GM21825 (cell line): Measurements from ENCODE around the gene HCRTR2.
"Not testable (repeated sequence)": the region's sequence is repeated elsewhere in the genome, so short reads cannot be mapped to it uniquely, and the experiment has no call there.

ENCODE experiments used
- ATAC-seq: cut with Tn5 transposase; IDR thresholded peaks from one replicate; pipeline ENCODE4 v1.9.1; 2021; ENCODE audit warnings: mild to moderate bottlenecking, moderate library complexity; ENCODE audit not compliant: unreplicated experiment

HCRTR2 gene

GRCh38 chr6:55212156-55212555, 37.8 kb downstream of the HCRTR2 start:
- ATAC-seq: no peak

GRCh38 chr6:55220961-55221360, 46.6 kb downstream of the HCRTR2 start:
- no peak for ATAC-seq

- no peak for ATAC-seq
These were observed 53.5 kb downstream of the HCRTR2 start for GRCh38 chr6:55227862-55228261.

GRCh38 chr6:55239099-55239498, 64.8 kb downstream of the HCRTR2 start:
- no peak for ATAC-seq

GRCh38 chr6:55240975-55241605, 66.8 kb downstream of the HCRTR2 start:
- ATAC-seq: not testable (repeated sequence)

- ATAC-seq: no peak
These were observed 76.1 kb downstream of the HCRTR2 start for GRCh38 chr6:55250400-55250799.

GRCh38 chr6:55255113-55255512, 80.8 kb downstream of the HCRTR2 start:
- no peak for ATAC-seq

- no peak for ATAC-seq
These were observed 85.9 kb downstream of the HCRTR2 start for GRCh38 chr6:55260181-55260580.

GRCh38 chr6:55265409-55266114, 91.2 kb downstream of the HCRTR2 start:
- ATAC-seq: no peak

- ATAC-seq: no peak
These were observed 92.6 kb downstream of the HCRTR2 start for GRCh38 chr6:55266896-55267295.

GRCh38 chr6:55276745-55277530, 102.6 kb downstream of the HCRTR2 start:
- ATAC-seq: peak; percentile 52

- no peak for ATAC-seq
These were observed 103.3 kb downstream of the HCRTR2 start for GRCh38 chr6:55277646-55278045.

- ATAC-seq: no peak
These were observed 106.9 kb downstream of the HCRTR2 start for GRCh38 chr6:55281215-55281614.

- no peak for ATAC-seq
These were observed 107.8 kb downstream of the HCRTR2 start for GRCh38 chr6:55282115-55282514.

- no peak for ATAC-seq
These were observed 112.5 kb downstream of the HCRTR2 start for GRCh38 chr6:55286824-55287223.

- ATAC-seq: no peak
These were observed 116.4 kb downstream of the HCRTR2 start for GRCh38 chr6:55290736-55291135.

- ATAC-seq: no peak
These were observed 118.8 kb downstream of the HCRTR2 start for GRCh38 chr6:55293116-55293515.

- not testable (repeated sequence) for ATAC-seq
These were observed 122.9 kb downstream of the HCRTR2 start for GRCh38 chr6:55297214-55297613.

- ATAC-seq: no peak
These were observed 125.1 kb downstream of the HCRTR2 start for GRCh38 chr6:55299286-55299985.

GRCh38 chr6:55304747-55305146, 130.4 kb downstream of the HCRTR2 start:
- ATAC-seq: no peak
